NCI-H2227 (cell line): Measurements from ENCODE around the gene ESD.
A peak's percentile ranks its signal among the peaks of the same experiment; 100 is the strongest.
"Not testable (repeated sequence)": the region's sequence is repeated elsewhere in the genome, so short reads cannot be mapped to it uniquely, and the experiment has no call there.

Source experiments
- DNase-seq: peaks from one replicate; lab custom pipeline; 2025; ENCODE audit not compliant: unreplicated experiment; lab: John Stamatoyannopoulos, UW

ESD gene

GRCh38 chr13:46796515-46797474, at the start of gene ESD:
Gene ESD, minus strand, starts transcription at chr13:46797161. Its CDS starts 5,748 bp downstream, at chr13:46791413.
- peak; percentile 92 for DNase-seq

GRCh38 chr13:46846726-46847125, 49.8 kb upstream of the ESD start:
- no peak for DNase-seq

GRCh38 chr13:46845146-46845545, 48.2 kb upstream of the ESD start:
- no peak for DNase-seq

GRCh38 chr13:46844431-46844830, 47.5 kb upstream of the ESD start:
- no peak for DNase-seq

GRCh38 chr13:46839399-46839798, 42.4 kb upstream of the ESD start:
- no peak for DNase-seq

GRCh38 chr13:46834657-46835056, 37.7 kb upstream of the ESD start:
- no peak for DNase-seq

- peak; percentile 26 for DNase-seq
Observed at GRCh38 chr13:46831588-46832194, 34.7 kb upstream of the ESD start.

- no peak for DNase-seq
Observed at GRCh38 chr13:46830405-46831005, 33.5 kb upstream of the ESD start.

GRCh38 chr13:46822551-46822950, 25.6 kb upstream of the ESD start:
- no peak for DNase-seq

GRCh38 chr13:46817838-46818476, 21.0 kb upstream of the ESD start:
- DNase-seq, result no peak

- no peak for DNase-seq
Observed at GRCh38 chr13:46817095-46817494, 20.1 kb upstream of the ESD start.

GRCh38 chr13:46816371-46816770, 19.4 kb upstream of the ESD start:
- no peak for DNase-seq

- DNase-seq, result no peak
Observed at GRCh38 chr13:46812301-46812797, 15.4 kb upstream of the ESD start.

GRCh38 chr13:46810440-46810839, 13.5 kb upstream of the ESD start:
- no peak for DNase-seq

GRCh38 chr13:46804921-46805320, 8.0 kb upstream of the ESD start:
- not testable (repeated sequence) for DNase-seq

- DNase-seq, result no peak
Observed at GRCh38 chr13:46804391-46804815, 7.4 kb upstream of the ESD start.

GRCh38 chr13:46803586-46803985, 6.6 kb upstream of the ESD start:
- no peak for DNase-seq

GRCh38 chr13:46801858-46802257, 4.9 kb upstream of the ESD start:
- DNase-seq, result no peak

GRCh38 chr13:46799139-46799538, 2.2 kb upstream of the ESD start:
- no peak for DNase-seq

- no peak for DNase-seq
Observed at GRCh38 chr13:46797501-46798237, 708 bp upstream of the ESD start.

- DNase-seq, result no peak
Observed at GRCh38 chr13:46796129-46796514, 839 bp downstream of the ESD start.
